ENCODE results near the gene SLC51B.
A peak's percentile ranks its signal among the peaks of the same experiment; 100 is the strongest.
"Not testable (repeated sequence)": the region's sequence is repeated elsewhere in the genome, so short reads cannot be mapped to it uniquely, and the experiment has no call there.

Gene SLC51B

GRCh38 chr15:65044724-65045481 lies at the start of gene SLC51B:
SLC51B (plus strand) TSS chr15:65045387; CDS start chr15:65050005, 4,618 bp downstream.
- no peak for TF ChIP-seq CTCF (IDR thresholded peaks at IDR 0.05; ENCODE audit: low read depth, low read length)
- peak in 1 of 2 donors; percentile 54 for DNase-seq (ENCODE audit: low read depth in 2 of 2)
- no peak within 1 kb of the TSS for H3K4me3 ChIP-seq (replicated peaks in 1 of 2; ENCODE audit: low read depth in 2 of 2, low read length in 2 of 2)

DNA sequence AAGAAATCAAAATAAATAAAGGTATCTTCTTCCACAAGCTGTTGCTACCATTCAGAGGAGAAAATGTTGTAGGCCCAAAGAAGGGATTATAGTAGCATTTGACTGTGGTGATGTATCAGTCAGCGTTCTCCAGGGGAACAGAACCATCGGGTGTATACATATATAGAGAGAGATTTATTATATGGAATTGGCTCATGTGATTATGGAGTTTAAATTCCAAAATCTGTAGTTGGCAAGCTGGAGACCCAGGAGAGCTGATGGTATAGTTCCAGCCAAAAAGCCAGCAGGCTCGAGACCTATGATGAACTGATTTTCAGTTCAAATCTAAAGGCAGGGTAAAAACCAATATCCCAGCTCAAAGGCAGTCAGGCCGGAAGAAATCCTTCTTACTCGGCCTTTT lies 48.1 kb upstream of the SLC51B start:
- TF ChIP-seq CTCF (IDR thresholded peaks at IDR 0.05; ENCODE audit: low read depth, low read length) = no peak

DNA sequence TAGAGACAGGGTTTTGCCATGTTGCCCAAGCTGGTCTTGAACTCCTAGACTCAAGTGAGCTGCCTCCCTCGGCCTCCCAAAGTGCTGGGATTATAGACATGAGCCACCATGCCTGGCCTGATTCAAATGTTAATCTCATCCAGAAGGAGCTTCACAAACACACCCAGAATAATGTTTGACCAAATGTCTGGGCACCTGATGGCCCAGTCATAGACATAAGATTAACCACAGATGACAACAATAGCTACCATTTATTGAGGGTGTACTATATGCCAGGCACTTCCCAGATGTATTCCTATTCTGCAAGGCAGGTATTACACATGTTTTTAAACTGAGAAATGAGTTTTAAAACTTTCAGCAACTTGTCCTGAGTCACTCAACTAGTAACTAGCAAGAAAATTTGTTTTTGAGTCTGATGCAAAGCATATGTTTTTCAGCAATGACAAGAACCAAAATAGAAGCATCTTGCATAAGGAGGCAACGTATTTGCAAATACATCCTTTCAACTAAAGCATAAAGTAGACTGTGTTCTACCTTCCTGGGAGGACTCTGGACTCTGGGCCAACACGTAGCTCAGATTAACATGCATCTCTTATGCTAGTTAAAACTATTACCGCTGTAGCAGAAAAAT lies 47.3 kb upstream of the SLC51B start:
- TF ChIP-seq CTCF (IDR thresholded peaks at IDR 0.05; ENCODE audit: low read depth, low read length) = no peak
- no peak for DNase-seq (ENCODE audit: low read depth in 2 of 2)
- no peak overlapping the region for H3K4me3 ChIP-seq (replicated peaks in 1 of 2; ENCODE audit: low read depth in 2 of 2, low read length in 2 of 2)

More for the DNA sequence above, 48.1 kb upstream of the SLC51B start:
- H3K4me3 ChIP-seq (replicated peaks in 1 of 2; ENCODE audit: low read depth in 2 of 2, low read length in 2 of 2) = no peak overlapping the region
- DNase-seq (ENCODE audit: low read depth in 2 of 2) = no peak

- no peak overlapping the region for H3K4me3 ChIP-seq (replicated peaks in 1 of 2; ENCODE audit: low read depth in 2 of 2, low read length in 2 of 2)
- TF ChIP-seq CTCF (IDR thresholded peaks at IDR 0.05; ENCODE audit: low read depth, low read length) = no peak
- no peak for DNase-seq (ENCODE audit: low read depth in 2 of 2)
These were observed 40.2 kb upstream of the SLC51B start for GRCh38 chr15:65004993-65005392.

- no peak for DNase-seq (ENCODE audit: low read depth in 2 of 2)
- H3K4me3 ChIP-seq (replicated peaks in 1 of 2; ENCODE audit: low read depth in 2 of 2, low read length in 2 of 2) = no peak overlapping the region
- TF ChIP-seq CTCF (IDR thresholded peaks at IDR 0.05; ENCODE audit: low read depth, low read length) = no peak
These were observed 38.3 kb upstream of the SLC51B start for GRCh38 chr15:65006876-65007275.

DNA sequence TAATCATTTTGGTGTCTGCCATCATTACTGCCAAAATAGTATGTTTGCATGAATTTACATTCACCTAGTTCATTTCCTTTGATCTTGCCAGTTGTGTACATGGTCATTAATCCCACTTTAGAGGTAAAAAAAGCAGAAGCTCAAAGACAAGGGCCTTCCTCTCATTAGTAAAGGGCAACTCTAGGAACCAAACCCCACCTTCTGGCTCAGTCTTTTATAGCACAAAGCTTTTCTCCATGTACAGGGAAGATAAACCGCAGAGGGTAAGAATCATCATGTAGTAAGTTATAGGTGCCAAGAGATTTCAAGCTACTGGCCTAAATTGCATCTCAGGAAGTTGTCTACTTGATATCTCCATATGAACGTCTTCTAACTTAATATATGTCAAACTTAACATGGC lies 36.2 kb upstream of the SLC51B start:
- peak; percentile 17 to 29 for DNase-seq (ENCODE audit: low read depth in 2 of 2)
- H3K4me3 ChIP-seq (replicated peaks in 1 of 2; ENCODE audit: low read depth in 2 of 2, low read length in 2 of 2) = no peak overlapping the region
- TF ChIP-seq CTCF (IDR thresholded peaks at IDR 0.05; ENCODE audit: low read depth, low read length) = no peak

GRCh38 chr15:65011198-65011597 lies 34.0 kb upstream of the SLC51B start:
- DNase-seq (ENCODE audit: low read depth in 2 of 2); H3K4me3 ChIP-seq (replicated peaks in 1 of 2; ENCODE audit: low read depth in 2 of 2, low read length in 2 of 2): not testable (repeated sequence)
